ENCODE measurements around the gene HNRNPAB. TPM values are rescaled to one million over a fixed set of nuclear protein-coding genes. Genes with fewer than 3 reads are reported as not detected.

The HNRNPAB gene
- total RNA-seq (2014; rRNA removed; shearing (Covaris generic)), result 145 and 155 TPM in 2 replicates

DNA sequence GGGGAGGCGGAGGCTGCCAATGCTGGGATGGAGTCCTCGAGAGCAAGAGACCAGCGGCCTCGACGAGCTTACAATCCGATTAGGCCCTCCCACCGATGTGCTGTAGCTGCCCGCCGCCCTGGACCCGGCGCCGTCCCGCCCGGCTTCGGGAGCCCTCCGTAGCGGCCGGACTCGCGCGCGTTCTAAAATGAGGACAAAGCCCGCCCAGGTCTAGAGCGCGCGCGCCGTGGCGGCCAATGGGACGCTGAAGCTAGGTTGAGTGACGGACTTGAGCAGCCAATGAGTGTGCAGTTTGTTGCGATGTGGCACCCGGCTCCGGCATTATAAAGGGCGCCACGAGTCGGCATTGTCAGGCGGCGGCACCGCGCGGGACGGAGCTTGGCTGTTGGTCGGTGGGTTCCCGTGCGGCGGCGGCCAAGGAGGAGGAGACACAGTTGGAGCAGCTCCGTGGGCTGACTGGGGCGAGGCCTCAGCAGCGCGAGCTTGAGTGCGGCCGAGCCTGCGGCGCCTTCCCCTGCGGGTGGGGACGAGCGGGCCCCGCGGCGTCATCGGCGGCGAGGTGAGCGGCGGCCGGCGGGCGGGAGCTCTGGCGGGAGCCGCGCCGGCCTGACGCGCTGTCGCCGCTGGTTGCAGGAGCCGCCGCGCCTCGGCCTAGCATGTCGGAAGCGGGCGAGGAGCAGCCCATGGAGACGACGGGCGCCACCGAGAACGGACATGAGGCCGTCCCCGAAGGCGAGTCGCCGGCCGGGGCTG, at the start of gene HNRNPAB:
Gene HNRNPAB (plus strand): TSS at position 352 of the 753 bp plus-strand sequence. CDS start 305 bp downstream, at position 657.

DNA sequence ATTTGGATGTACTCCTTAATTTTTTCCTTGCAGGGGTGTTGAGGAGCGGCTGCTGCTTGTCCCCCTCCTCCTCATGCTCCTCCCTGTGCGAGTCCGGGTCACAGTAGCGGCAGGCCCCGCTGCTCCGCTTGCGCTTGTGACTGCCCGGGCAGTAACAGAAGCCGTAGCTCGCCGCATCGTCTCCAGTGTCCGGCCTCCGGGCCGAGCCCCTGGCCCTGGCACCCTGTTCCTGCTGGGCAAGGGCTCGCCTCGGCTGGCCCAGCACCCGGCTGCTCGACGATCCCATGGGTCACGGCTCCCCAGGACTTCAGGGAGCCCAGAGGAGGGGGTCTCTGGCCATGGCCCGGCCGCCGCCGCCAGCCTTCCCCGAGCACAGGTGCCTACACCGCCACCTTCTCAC, 17.3 kb upstream of the HNRNPAB start, which contains the start of gene GMCL2:
Gene GMCL2 (minus strand): TSS at position 358 of the 400 bp plus-strand sequence. CDS start 72 bp downstream, at position 286.

DNA sequence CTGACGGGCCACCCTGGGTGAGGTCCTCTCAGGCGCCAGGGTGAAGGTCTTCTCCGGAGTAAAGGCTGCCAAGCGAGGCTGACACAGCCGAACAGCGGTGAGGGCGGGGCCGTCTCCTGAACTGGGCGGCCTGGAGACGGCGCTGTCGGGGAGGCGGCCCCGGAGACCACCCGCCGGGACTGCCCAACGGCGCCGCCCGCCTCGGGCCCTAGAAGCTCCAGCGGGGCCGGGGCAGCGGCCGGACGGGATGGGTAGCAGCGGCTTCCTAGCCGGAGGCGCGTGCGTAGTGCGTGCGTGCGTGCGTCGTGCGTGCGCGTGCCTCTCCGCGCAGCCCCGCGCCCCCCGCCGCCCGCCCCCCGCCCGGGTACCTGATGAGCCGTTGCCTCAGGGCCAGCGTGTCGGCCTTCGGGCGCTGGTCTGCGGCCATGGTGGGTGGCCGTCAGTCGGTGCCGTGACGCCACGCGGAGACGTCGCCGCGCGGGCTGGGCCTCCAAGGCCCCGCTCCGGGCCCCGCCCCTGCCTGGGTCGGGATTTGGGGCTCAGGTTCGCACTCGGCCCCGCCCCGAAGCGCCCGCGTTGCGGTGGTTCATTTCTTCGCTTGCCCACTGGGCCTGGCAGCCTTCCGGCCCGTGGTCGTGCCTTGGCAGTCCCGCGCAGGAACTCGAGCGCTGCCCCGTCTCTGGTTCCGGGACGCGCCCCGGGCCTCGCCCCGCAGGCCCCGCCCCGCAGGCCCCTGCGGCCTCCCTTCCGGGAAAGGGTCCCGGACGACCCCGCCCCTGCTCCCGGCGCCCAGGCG, 28.0 kb downstream of the HNRNPAB start, which contains the start of gene PHYKPL:
Gene PHYKPL (minus strand): TSS at position 679 of the 796 bp plus-strand sequence. CDS start 252 bp downstream, at position 427.

Other genes starting within 250 kb of the HNRNPAB start
- not detected in 2 replicates for gene PROP1, start 208.3 kb upstream of the HNRNPAB start, total RNA-seq (2014; rRNA removed; shearing (Covaris generic))
- 0.03 and 0.15 TPM in 2 replicates for gene N4BP3, start 91.0 kb upstream of the HNRNPAB start, total RNA-seq (2014; rRNA removed; shearing (Covaris generic))
- gene RMND5B, start 73.5 kb upstream of the HNRNPAB start, total RNA-seq (2014; rRNA removed; shearing (Covaris generic)), result 24.3 and 32.3 TPM in 2 replicates
- 690 and 698 TPM in 2 replicates for gene NHP2, start 50.6 kb upstream of the HNRNPAB start, total RNA-seq (2014; rRNA removed; shearing (Covaris generic))
- gene GMCL2, start 17.2 kb upstream of the HNRNPAB start, total RNA-seq (2014; rRNA removed; shearing (Covaris generic)), result not detected in 2 replicates
- gene PHYKPL, start 28.3 kb downstream of the HNRNPAB start, total RNA-seq (2014; rRNA removed; shearing (Covaris generic)), result 36.3 and 37.4 TPM in 2 replicates